MCF 10A (cell line): ENCODE measurements around the gene LRRFIP1. TPM values are rescaled to one million over a fixed set of nuclear protein-coding genes. Genes with fewer than 3 reads are reported as not detected.

Experiments used
- BruUV-seq: library from RNA; stranded (reverse); fragments of 400-500 nt; replicated peaks from 2 replicates; lab custom pipeline; 2021; lab: Mats Ljungman, UMichigan
- CTCF ChIA-PET: fragments of 300-600 bp; sonication (Branson Sonifier 250); formaldehyde crosslinking; extraction: SDS; loops from one replicate; lab custom pipeline; 2021; ENCODE audit warnings: antibody characterized with exemption, inconsistent platforms; lab: Yijun Ruan, JAX
- POLR2A ChIA-PET: fragments of 300-600, 350-650 bp; sonication (Branson Sonifier 250); formaldehyde crosslinking; extraction: SDS; loops from one replicate; lab custom pipeline; 2020; ENCODE audit warnings: antibody characterized with exemption, inconsistent platforms; lab: Yijun Ruan, JAX
- DNase-seq: peaks from one replicate; pipeline ENCODE4 v3.0.0-alpha.2; 2018; ENCODE audit not compliant: unreplicated experiment
- H3K27ac Mint-ChIP-seq: one replicate; pipeline ENCODE4 v1.8.0; 2022; ENCODE audit warnings: mild to moderate bottlenecking, low read depth, mixed read lengths; ENCODE audit not compliant: unreplicated experiment
- H3K27me3 Mint-ChIP-seq: one replicate; pipeline ENCODE4 v1.8.0; 2022; ENCODE audit warnings: mixed read lengths; ENCODE audit not compliant: insufficient read depth, unreplicated experiment
- H3K36me3 Mint-ChIP-seq: one replicate; pipeline ENCODE4 v1.8.0; 2022; ENCODE audit warnings: mild to moderate bottlenecking, moderate library complexity, mixed read lengths; ENCODE audit not compliant: insufficient read depth, unreplicated experiment
- H3K4me1 Mint-ChIP-seq: one replicate; pipeline ENCODE4 v1.8.0; 2022; ENCODE audit warnings: mixed read lengths; ENCODE audit not compliant: insufficient read depth, unreplicated experiment
- H3K4me3 Mint-ChIP-seq: one replicate; pipeline ENCODE4 v1.8.0; 2022; ENCODE audit warnings: mild to moderate bottlenecking, moderate library complexity, mixed read lengths; ENCODE audit not compliant: unreplicated experiment
- H3K9me3 Mint-ChIP-seq: one replicate; pipeline ENCODE4 v1.8.0; 2022; ENCODE audit warnings: mixed read lengths; ENCODE audit not compliant: unreplicated experiment
- CTCF ChIP-seq: fragments of 200-600 bp; IDR thresholded peaks from one replicate; pipeline ENCODE4 v1.8.0; 2022; ENCODE audit warnings: antibody characterized with exemption, mild to moderate bottlenecking; ENCODE audit not compliant: unreplicated experiment
- intact Hi-C: fragments of 100-400 bp; cut with micrococcal nuclease; formaldehyde crosslinking; loops from 2 replicates; pipeline ENCODE4 v1.14.1; 2022
- total RNA-seq: library from RNA; stranded (reverse); gene quantifications from 2 replicates; pipeline ENCODE4 v1.2.3, GENCODE V29; 2022

The LRRFIP1 gene
- total RNA-seq, 1 experiment from 2014 or later: 197 TPM

GRCh38 chr2:237786936-237787335, 159.5 kb downstream of the LRRFIP1 start:
- BruUV-seq: no TSS peak
- Mint-ChIP-seq H3K4me3 (no peak overlapping the region), H3K27me3 (no peaks in the 10 kb centered on the region), H3K9me3 (peaks cover 8% of the 10 kb centered on the region), H3K27ac (no peak overlapping the region), H3K4me1 (no peaks in the 10 kb centered on the region), H3K36me3 (peaks cover 7% of the 10 kb centered on the region)
- no peak for TF ChIP-seq CTCF
- intact Hi-C loops: no loop called here
- CTCF ChIA-PET: no interaction called here
- DNase-seq: no peak
- POLR2A ChIA-PET: no interaction called here

GRCh38 chr2:237790353-237790752, 163.0 kb downstream of the LRRFIP1 start:
- POLR2A ChIA-PET: interaction anchor here (0.6 kb wide), 2 partner anchors 16 to 600 kb away, joined by 3 read pairs; no protein-coding TSS in a partner anchor

GRCh38 chr2:237791977-237792727, 164.8 kb downstream of the LRRFIP1 start:
- Mint-ChIP-seq H3K4me3 (no peak overlapping the region), H3K27ac (no peak overlapping the region), H3K36me3 (no peaks in the 10 kb centered on the region), H3K9me3 (no peaks in the 10 kb centered on the region), H3K27me3 (no peaks in the 10 kb centered on the region), H3K4me1 (no peaks in the 10 kb centered on the region)
- DNase-seq: peak; percentile 9
- TF ChIP-seq CTCF: no peak
- ChIA-PET POLR2A (no interaction called here), CTCF (interaction anchor here (0.6 kb wide), 1 partner anchor 16 kb away, joined by 3 read pairs; no protein-coding TSS in a partner anchor)
- intact Hi-C loops: no loop called here
- BruUV-seq: no TSS peak

More at GRCh38 chr2:237790353-237790752, 163.0 kb downstream of the LRRFIP1 start:
- no peaks in the 10 kb centered on the region for H3K27me3 Mint-ChIP-seq
- peaks cover 7% of the 10 kb centered on the region for H3K36me3 Mint-ChIP-seq
- peaks cover 8% of the 10 kb centered on the region for H3K9me3 Mint-ChIP-seq
- no peak overlapping the region for H3K27ac Mint-ChIP-seq
- BruUV-seq: no TSS peak
- no peak overlapping the region for H3K4me3 Mint-ChIP-seq
- intact Hi-C loops: no loop called here
- CTCF ChIA-PET: interaction anchor here (1.0 to 1.4 kb wide), 4 partner anchors 15 to 473 kb away, joined by 3 to 4 read pairs (median 3); no protein-coding TSS in a partner anchor
- H3K4me1 Mint-ChIP-seq: no peaks in the 10 kb centered on the region
- no peak for TF ChIP-seq CTCF
- DNase-seq: no peak

GRCh38 chr2:237797253-237797652, 169.9 kb downstream of the LRRFIP1 start:
- Mint-ChIP-seq H3K27me3 (no peaks in the 10 kb centered on the region), H3K36me3 (no peaks in the 10 kb centered on the region), H3K4me1 (no peaks in the 10 kb centered on the region), H3K9me3 (no peaks in the 10 kb centered on the region), H3K27ac (no peak overlapping the region), H3K4me3 (no peak overlapping the region)
- intact Hi-C loops: no loop called here
- DNase-seq: no peak
- BruUV-seq: no TSS peak
- TF ChIP-seq CTCF: no peak
- ChIA-PET CTCF (no interaction called here), POLR2A (interaction anchor here (0.8 kb wide), 1 partner anchor 57 kb away, joined by 3 read pairs; no protein-coding TSS in a partner anchor)
